CD4-positive, alpha-beta T cell (primary cell): Measurements from ENCODE around the gene MON1B. TPM values are rescaled to one million over a fixed set of nuclear protein-coding genes. Genes with fewer than 3 reads are reported as not detected.
A peak's percentile ranks its signal among the peaks of the same experiment; 100 is the strongest.

Source experiments
- ATAC-seq: fragments of 200-7000 bp; cut with Tn5 transposase; one replicate; pipeline ENCODE4 v1.10.0; 2022; ENCODE audit warnings: mild to moderate bottlenecking; ENCODE audit not compliant: poor library complexity
- CTCF ChIA-PET: fragments of 350-600 bp; sonication (Branson Sonifier 250); formaldehyde crosslinking; loops from one replicate; lab custom pipeline; 2021; ENCODE audit warnings: antibody characterized with exemption, inconsistent platforms; lab: Charles Lee
- POLR2A ChIA-PET: fragments of 350-600 bp; sonication (Branson Sonifier 250); formaldehyde crosslinking; loops from one replicate; lab custom pipeline; 2021; ENCODE audit warnings: antibody characterized with exemption, inconsistent platforms; lab: Charles Lee
- DNase-seq, 14 experiments: peaks; one replicate each; pipeline ENCODE4 v3.0.0-alpha.2; 2013 to 2020; ENCODE audit warnings: mixed read lengths in 2 of 14
- H3K27ac ChIP-seq, 2 donors: one replicate each; pipeline versions ENCODE4 v1.5.1 to v1.7.0; 2013; ENCODE audit warnings: low read length in 2 of 2, low read depth in 1 of 2, mild to moderate bottlenecking in 1 of 2
- H3K27me3 ChIP-seq, 2 experiments: 1 replicate in 1 of 2; 2 replicates in 1 of 2; pipeline versions ENCODE4 v1.6.1 to v1.7.0; 2013; ENCODE audit warnings: low read length in 2 of 2, control low read depth in 1 of 2, mild to moderate bottlenecking in 1 of 2, moderate library complexity in 1 of 2; ENCODE audit not compliant: insufficient read depth in 2 of 2, control insufficient read depth in 1 of 2
- H3K36me3 ChIP-seq: one replicate; pipeline ENCODE4 v1.6.1; 2013; ENCODE audit warnings: low read length, control low read depth; ENCODE audit not compliant: insufficient read depth
- H3K4me1 ChIP-seq: one replicate; pipeline ENCODE4 v1.6.1; 2013; ENCODE audit warnings: low read length, control low read depth; ENCODE audit not compliant: insufficient read depth
- H3K4me3 ChIP-seq: one replicate; pipeline ENCODE4 v1.5.1; 2013; ENCODE audit warnings: mild to moderate bottlenecking, low read length, moderate library complexity
- H3K9me3 ChIP-seq, 2 experiments: 1 replicate in 1 of 2; 2 replicates in 1 of 2; pipeline versions ENCODE4 v1.6.1 to v1.7.0; 2013; ENCODE audit warnings: low read length in 2 of 2, mild to moderate bottlenecking in 2 of 2, control low read depth in 1 of 2, moderate library complexity in 1 of 2; ENCODE audit not compliant: control insufficient read depth in 1 of 2, insufficient read depth in 1 of 2
- H3K27ac Mint-ChIP-seq: one replicate; pipeline ENCODE4 v1.8.0; 2020; ENCODE audit warnings: mixed read lengths
- H3K27me3 Mint-ChIP-seq: one replicate; pipeline ENCODE4 v1.8.0; 2021; ENCODE audit warnings: mixed read lengths
- H3K36me3 Mint-ChIP-seq: one replicate; pipeline ENCODE4 v1.8.0; 2021; ENCODE audit warnings: low read depth, mixed read lengths
- H3K4me1 Mint-ChIP-seq: one replicate; pipeline ENCODE4 v1.8.0; 2021; ENCODE audit warnings: low read depth, mixed read lengths
- H3K4me3 Mint-ChIP-seq: one replicate; pipeline ENCODE4 v1.8.0; 2020; ENCODE audit warnings: mild to moderate bottlenecking, mixed read lengths
- H3K9me3 Mint-ChIP-seq: one replicate; pipeline ENCODE4 v1.8.0; 2020; ENCODE audit warnings: mixed read lengths
- intact Hi-C, 2 experiments: fragments of 100-400 bp; cut with DNase I in 1 of 2; cut with micrococcal nuclease in 1 of 2; formaldehyde crosslinking; loops; one replicate each; pipeline versions ENCODE4 v1.15.1 to v1.9.0; 2023 to 2025; cut with DNase I, micrococcal nuclease
- total RNA-seq, 174 experiments: library from RNA in 2 of 174; stranded (reverse) in 2 of 174; gene quantifications; one replicate each; pipeline ENCODE4 v1.2.3 and lab custom pipeline; 2021 to 2026
- TF ChIP-seq, protein P1 (sequence below): fragments of 200-600 bp; IDR thresholded peaks from one replicate; pipeline ENCODE4 v1.8.0; 2022; ENCODE audit warnings: antibody characterized with exemption, mild to moderate bottlenecking

The MON1B gene
- total RNA-seq, 2 experiments from 2014 or later: 52.3 to 52.6 TPM

DNA sequence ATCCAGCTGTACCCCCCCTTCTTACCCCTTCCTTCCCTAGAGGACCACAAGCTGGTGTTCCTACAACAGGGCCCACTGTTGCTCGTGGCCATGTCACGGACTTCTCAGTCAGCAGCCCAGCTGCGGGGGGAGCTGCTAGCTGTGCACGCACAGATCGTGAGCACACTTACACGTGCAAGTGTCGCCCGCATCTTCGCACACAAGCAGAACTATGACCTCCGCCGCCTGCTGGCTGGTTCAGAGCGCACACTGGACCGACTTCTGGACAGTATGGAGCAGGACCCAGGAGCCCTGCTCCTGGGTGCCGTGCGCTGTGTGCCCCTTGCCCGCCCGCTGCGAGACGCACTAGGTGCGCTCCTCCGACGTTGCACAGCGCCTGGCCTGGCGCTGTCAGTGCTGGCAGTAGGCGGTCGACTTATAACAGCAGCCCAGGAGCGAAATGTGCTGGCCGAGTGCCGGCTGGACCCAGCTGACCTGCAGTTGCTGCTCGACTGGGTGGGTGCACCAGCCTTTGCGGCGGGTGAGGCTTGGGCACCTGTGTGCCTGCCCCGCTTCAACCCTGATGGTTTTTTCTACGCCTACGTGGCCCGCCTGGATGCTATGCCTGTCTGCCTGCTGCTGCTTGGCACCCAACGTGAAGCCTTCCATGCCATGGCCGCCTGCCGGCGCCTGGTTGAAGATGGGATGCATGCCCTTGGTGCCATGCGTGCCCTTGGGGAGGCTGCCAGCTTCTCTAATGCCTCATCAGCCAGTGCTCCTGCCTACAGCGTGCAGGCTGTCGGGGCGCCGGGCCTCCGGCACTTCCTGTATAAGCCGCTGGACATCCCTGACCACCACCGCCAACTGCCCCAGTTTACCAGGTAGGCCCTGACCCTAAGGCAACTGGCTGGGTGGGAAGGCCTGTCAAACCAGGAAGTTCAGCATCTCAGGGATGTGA lies 3.6 kb downstream of the MON1B start:
- H3K4me3 Mint-ChIP-seq: peak overlapping the region; percentile 54
- Histone ChIP-seq H3K27ac (no peak overlapping the region), H3K27me3 (no peaks in the 10 kb centered on the region), H3K4me3 (no peak overlapping the region), H3K4me1 (peaks cover 43% of the 10 kb centered on the region), H3K9me3 (peaks cover 0 to 3% of the 10 kb centered on the region in 2 experiments), H3K36me3 (peaks cover 61% of the 10 kb centered on the region)
- intact Hi-C loops: loop anchor here (5.0 to 10.0 kb wide), 6 partner anchors 528 to 1730 kb away; partner anchors contain the start of genes ADAT1 (in 1 of the 2), KARS1 (in 1 of the 2), NUDT7 (in 1 of the 2) and TERF2IP (in 1 of the 2)
- TF ChIP-seq, protein P1, sequence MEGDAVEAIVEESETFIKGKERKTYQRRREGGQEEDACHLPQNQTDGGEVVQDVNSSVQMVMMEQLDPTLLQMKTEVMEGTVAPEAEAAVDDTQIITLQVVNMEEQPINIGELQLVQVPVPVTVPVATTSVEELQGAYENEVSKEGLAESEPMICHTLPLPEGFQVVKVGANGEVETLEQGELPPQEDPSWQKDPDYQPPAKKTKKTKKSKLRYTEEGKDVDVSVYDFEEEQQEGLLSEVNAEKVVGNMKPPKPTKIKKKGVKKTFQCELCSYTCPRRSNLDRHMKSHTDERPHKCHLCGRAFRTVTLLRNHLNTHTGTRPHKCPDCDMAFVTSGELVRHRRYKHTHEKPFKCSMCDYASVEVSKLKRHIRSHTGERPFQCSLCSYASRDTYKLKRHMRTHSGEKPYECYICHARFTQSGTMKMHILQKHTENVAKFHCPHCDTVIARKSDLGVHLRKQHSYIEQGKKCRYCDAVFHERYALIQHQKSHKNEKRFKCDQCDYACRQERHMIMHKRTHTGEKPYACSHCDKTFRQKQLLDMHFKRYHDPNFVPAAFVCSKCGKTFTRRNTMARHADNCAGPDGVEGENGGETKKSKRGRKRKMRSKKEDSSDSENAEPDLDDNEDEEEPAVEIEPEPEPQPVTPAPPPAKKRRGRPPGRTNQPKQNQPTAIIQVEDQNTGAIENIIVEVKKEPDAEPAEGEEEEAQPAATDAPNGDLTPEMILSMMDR: no peak
- no peak for ATAC-seq
- peak overlapping the region; percentile 25 for H3K27ac Mint-ChIP-seq
- peaks cover 46% of the 10 kb centered on the region for H3K4me1 Mint-ChIP-seq
- peaks cover 85% of the 10 kb centered on the region for H3K36me3 Mint-ChIP-seq
- ChIA-PET CTCF (no interaction called here), POLR2A (interaction anchor here (0.7 kb wide), 1 partner anchor 17 kb away, joined by 3 read pairs; no protein-coding TSS in a partner anchor)
- H3K27me3 Mint-ChIP-seq: no peaks in the 10 kb centered on the region
- no peak for DNase-seq
- H3K9me3 Mint-ChIP-seq: no peaks in the 10 kb centered on the region

DNA sequence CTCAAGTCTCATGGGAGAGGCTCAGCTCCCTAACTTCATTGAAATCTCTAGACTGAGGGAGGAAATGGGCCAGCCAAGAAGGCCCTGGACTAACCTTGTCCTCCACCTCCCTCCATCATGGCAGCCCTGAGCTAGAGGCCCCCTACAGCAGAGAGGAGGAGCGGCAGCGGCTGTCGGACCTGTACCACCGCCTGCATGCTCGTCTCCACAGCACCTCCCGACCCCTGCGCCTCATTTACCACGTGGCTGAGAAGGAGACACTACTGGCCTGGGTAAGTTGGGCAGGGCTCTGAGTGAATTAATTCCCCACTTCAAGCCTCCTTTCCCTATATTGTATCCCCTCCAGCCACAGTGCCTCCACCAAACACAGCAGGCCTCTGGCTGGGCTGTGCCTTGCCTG lies 4.4 kb downstream of the MON1B start:
- POLR2A ChIA-PET: no interaction called here
- peaks cover 90% of the 10 kb centered on the region for H3K36me3 Mint-ChIP-seq
- intact Hi-C loops: loop anchor here (10.0 kb wide), 3 partner anchors 1571 to 1731 kb away; partner anchors contain the start of genes ADAT1 (in 1 of the 2), TMEM170A (in 1 of the 2) and TMEM231 (in 1 of the 2)
- Histone ChIP-seq H3K4me3 (no peak overlapping the region), H3K27ac (no peak overlapping the region), H3K4me1 (peaks cover 35% of the 10 kb centered on the region), H3K27me3 (no peaks in the 10 kb centered on the region), H3K9me3 (peaks cover 0 to under 1% of the 10 kb centered on the region in 2 experiments), H3K36me3 (peaks cover 64% of the 10 kb centered on the region)
- no peaks in the 10 kb centered on the region for H3K27me3 Mint-ChIP-seq
- no peak overlapping the region for H3K4me3 Mint-ChIP-seq
- H3K9me3 Mint-ChIP-seq: no peaks in the 10 kb centered on the region
- no peak for ATAC-seq
- DNase-seq: no peak
- CTCF ChIA-PET: no interaction called here
- TF ChIP-seq, protein P1: no peak
- H3K4me1 Mint-ChIP-seq: peaks cover 45% of the 10 kb centered on the region
- no peak overlapping the region for H3K27ac Mint-ChIP-seq

DNA sequence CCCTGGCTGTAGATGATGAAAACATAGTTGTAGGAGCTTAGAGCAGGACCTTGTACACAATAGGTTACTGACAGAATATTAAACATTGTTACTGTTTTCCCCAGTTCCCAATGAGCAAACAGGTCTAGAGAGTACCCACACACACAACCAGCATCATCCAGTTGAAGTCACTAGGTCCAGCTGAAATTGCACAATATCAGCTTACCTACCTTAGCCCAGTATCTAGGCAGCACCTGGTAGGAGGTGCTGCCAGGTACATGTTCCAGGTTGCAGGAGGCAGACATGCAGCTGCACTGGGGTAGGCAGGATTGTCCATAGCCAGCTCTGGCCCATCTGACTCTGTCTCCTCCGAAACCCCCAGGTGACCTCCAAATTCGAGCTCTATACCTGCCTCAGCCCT lies 6.8 kb downstream of the MON1B start:
- DNase-seq: no peak
- Mint-ChIP-seq H3K27ac (no peak overlapping the region), H3K4me3 (no peak overlapping the region), H3K9me3 (no peaks in the 10 kb centered on the region), H3K4me1 (peaks cover 21% of the 10 kb centered on the region), H3K36me3 (peaks cover 73% of the 10 kb centered on the region), H3K27me3 (no peaks in the 10 kb centered on the region)
- H3K27ac ChIP-seq: no peak overlapping the region
- intact Hi-C loops: loop anchor here (10.0 kb wide), 3 partner anchors 1573 to 1733 kb away; partner anchors contain the start of genes ADAT1 (in 1 of the 2), TMEM170A (in 1 of the 2) and TMEM231 (in 1 of the 2)
- peaks cover 64% of the 10 kb centered on the region for H3K36me3 ChIP-seq
- H3K4me1 ChIP-seq: peaks cover 20% of the 10 kb centered on the region
- POLR2A ChIA-PET: no interaction called here
- TF ChIP-seq, protein P1: no peak
- ATAC-seq: no peak
- H3K4me3 ChIP-seq: no peak overlapping the region
- no peaks in the 10 kb centered on the region for H3K9me3 ChIP-seq
- no peaks in the 10 kb centered on the region for H3K27me3 ChIP-seq
- CTCF ChIA-PET: no interaction called here
